ENCODE data around the gene CLNK. TPM values are rescaled to one million over a fixed set of nuclear protein-coding genes. Genes with fewer than 3 reads are reported as not detected.

CLNK gene
- total RNA-seq, 4 donors from 2014 or later = 0.19 TPM; not detected in 3

GRCh38 chr4:10526429-10527222 lies 157.9 kb downstream of the CLNK start:
- TF ChIP-seq POLR2A (IDR thresholded peaks at IDR 0.05) = no peak
- no peak for TF ChIP-seq CTCF (IDR thresholded peaks at IDR 0.05)
- DNase-seq = no peak
- Histone ChIP-seq H3K36me3 (no peaks in the 10 kb centered on the region), H3K4me1 (peaks cover 0 to 15% (median 13%) of the 10 kb centered on the region in 3 donors), H3K9me3 (no peaks in the 10 kb centered on the region), H3K27me3 (no peaks in the 10 kb centered on the region), H3K27ac (no peak overlapping the region), H3K4me3 (no peak overlapping the region)
- WGBS, 2 donors = 65% methylated on average over 10 to 12 of the region's 12 CpGs
- intact Hi-C loops (cut with DNase I) = no loop called here

DNA sequence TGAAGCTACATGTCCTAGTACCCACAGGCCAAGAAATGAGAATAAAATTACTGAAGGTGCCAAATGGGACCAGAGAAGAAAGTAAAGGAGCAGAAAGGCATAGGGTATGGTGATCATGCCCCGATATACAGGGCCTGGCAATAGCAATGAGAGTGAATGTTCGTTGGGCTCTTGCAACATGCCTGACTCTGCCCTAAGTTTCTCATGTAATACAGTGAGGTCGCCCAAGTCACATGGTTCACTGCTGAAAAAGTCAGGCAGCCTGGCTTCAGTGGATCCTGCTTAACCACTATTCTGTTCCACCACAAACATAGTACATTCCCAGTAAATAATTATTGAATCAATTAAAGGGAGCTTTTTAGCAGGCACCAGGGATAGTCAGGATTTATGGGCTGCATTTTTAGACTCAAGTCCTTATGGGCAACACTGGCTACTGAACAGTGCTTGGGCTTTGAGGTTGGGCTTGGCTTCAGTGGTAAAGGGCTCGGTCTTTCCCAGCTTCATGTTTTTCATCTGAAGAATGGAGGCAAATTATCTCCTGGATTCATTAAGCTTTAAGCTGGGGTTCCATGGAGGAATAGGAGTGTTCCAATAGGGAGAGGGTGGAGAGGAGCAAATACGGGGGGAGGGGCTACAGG lies 160.3 kb downstream of the CLNK start:
- DNase-seq = no peak

DNA sequence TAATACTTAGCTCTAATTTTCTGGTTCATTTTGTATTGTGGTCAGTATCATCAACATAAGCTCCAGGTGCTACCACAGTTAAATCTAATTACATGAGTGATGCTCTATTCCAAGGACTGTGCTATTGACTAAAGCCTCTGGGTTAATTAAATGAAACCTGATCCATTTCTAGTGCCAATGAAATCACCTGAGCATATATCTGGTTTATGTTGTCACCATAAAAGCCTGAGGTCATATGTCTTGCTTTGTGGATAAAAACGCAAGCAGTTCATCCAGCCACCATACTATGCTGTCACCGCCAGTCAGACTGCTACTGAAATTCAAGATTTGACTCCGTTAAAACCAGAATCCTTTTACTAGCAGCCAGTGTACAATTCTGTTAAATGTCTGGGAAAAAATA lies 163.1 kb downstream of the CLNK start:
- WGBS, 2 donors = 88 to 91% methylated on average over 3 of the region's 3 CpGs
- Histone ChIP-seq H3K4me1 (no peaks in the 10 kb centered on the region), H3K27me3 (no peaks in the 10 kb centered on the region), H3K9me3 (no peaks in the 10 kb centered on the region), H3K4me3 (no peak overlapping the region), H3K27ac (no peak overlapping the region), H3K36me3 (no peaks in the 10 kb centered on the region)
- intact Hi-C loops (cut with DNase I) = no loop called here
- no peak for TF ChIP-seq CTCF (IDR thresholded peaks at IDR 0.05)
- no peak for TF ChIP-seq POLR2A (IDR thresholded peaks at IDR 0.05)
- no peak for DNase-seq

More for the DNA sequence above, 160.3 kb downstream of the CLNK start:
- intact Hi-C loops (cut with DNase I) = no loop called here
- Histone ChIP-seq H3K27me3 (no peaks in the 10 kb centered on the region), H3K9me3 (no peaks in the 10 kb centered on the region), H3K36me3 (no peaks in the 10 kb centered on the region), H3K4me1 (peaks cover 0 to 5% (median under 1%) of the 10 kb centered on the region in 3 donors), H3K27ac (no peak overlapping the region), H3K4me3 (no peak overlapping the region)
- 57 to 80% methylated on average over 4 to 5 of the region's 5 CpGs for WGBS, 2 donors
- no peak for TF ChIP-seq CTCF (IDR thresholded peaks at IDR 0.05)

- Histone ChIP-seq H3K4me3 (no peak overlapping the region), H3K27ac (no peak overlapping the region), H3K27me3 (no peaks in the 10 kb centered on the region), H3K9me3 (no peaks in the 10 kb centered on the region), H3K4me1 (no peaks in the 10 kb centered on the region), H3K36me3 (no peaks in the 10 kb centered on the region)
- 45 to 49% methylated on average over 1 to 3 of the region's 3 CpGs for WGBS, 2 donors
- intact Hi-C loops (cut with DNase I) = no loop called here
- DNase-seq = no peak
- TF ChIP-seq POLR2A (IDR thresholded peaks at IDR 0.05) = no peak
- no peak for TF ChIP-seq CTCF (IDR thresholded peaks at IDR 0.05)
Measured at GRCh38 chr4:10509733-10510132, 174.8 kb downstream of the CLNK start.

DNA sequence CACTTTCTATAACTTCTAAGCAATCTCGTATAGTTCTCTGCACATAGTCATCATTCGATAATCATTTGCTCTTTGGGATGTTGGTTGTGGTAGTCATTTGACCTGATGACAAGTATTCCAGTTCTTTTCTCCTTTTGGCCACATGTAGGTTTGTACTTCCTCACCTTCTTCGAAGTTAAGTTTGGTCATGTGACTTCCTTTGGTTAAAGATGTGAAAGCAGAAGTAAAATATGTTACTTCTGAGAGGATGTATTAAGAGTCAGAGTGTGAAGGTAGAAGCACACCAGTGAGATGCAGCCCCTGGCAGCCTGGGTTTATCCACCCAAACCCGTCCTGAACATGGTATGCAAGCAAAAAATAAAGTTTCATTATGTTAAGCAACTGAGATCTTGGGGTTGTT lies 178.5 kb downstream of the CLNK start:
- no peak for DNase-seq
- Histone ChIP-seq H3K27ac (no peak overlapping the region), H3K4me3 (no peak overlapping the region), H3K36me3 (no peaks in the 10 kb centered on the region), H3K27me3 (no peaks in the 10 kb centered on the region), H3K9me3 (no peaks in the 10 kb centered on the region), H3K4me1 (no peaks in the 10 kb centered on the region)
- intact Hi-C loops (cut with DNase I) = no loop called here
- TF ChIP-seq POLR2A (IDR thresholded peaks at IDR 0.05) (no peak), CTCF (IDR thresholded peaks at IDR 0.05) (no peak)
- WGBS, 2 donors = 78 to 82% methylated on average over 4 of the region's 4 CpGs

All from esophagus squamous epithelium (tissue), 5 donors.